Suprapubic skin (tissue), 4 donors: ENCODE measurements around the gene CSTF3. TPM values are rescaled to one million over a fixed set of nuclear protein-coding genes. Genes with fewer than 3 reads are reported as not detected.
"Not testable (repeated sequence)": the region's sequence is repeated elsewhere in the genome, so short reads cannot be mapped to it uniquely, and the experiment has no call there.

Experiments used
- DNase-seq, 2 donors: peaks; one replicate each; pipeline ENCODE4 v3.0.0-alpha.2; 2019; ENCODE audit warnings: low spot score in 2 of 2
- H3K27ac ChIP-seq: fragments of 200-600 bp; sonication (generic); one replicate; pipeline ENCODE4 v1.5.1; 2019
- H3K27me3 ChIP-seq: fragments of 200-600 bp; sonication (generic); one replicate; pipeline ENCODE4 v1.5.1; 2019
- H3K36me3 ChIP-seq: fragments of 200-600 bp; sonication (generic); one replicate; pipeline ENCODE4 v1.5.1; 2019
- H3K4me1 ChIP-seq: fragments of 200-600 bp; sonication (generic); one replicate; pipeline ENCODE4 v1.5.1; 2019
- H3K4me3 ChIP-seq: fragments of 200-600 bp; sonication (generic); one replicate; pipeline ENCODE4 v1.5.1; 2019; ENCODE audit warnings: mild to moderate bottlenecking
- H3K9me3 ChIP-seq: fragments of 200-600 bp; sonication (generic); one replicate; pipeline ENCODE4 v1.5.1; 2019
- CTCF ChIP-seq, 2 donors: fragments of 200-600 bp in 1 of 2; fragments of 450-650 bp in 1 of 2; sonication (generic) in 1 of 2; IDR thresholded peaks; one replicate each; pipeline ENCODE4 v1.5.1; 2016 to 2019; ENCODE audit warnings: antibody characterized with exemption in 2 of 2, mild to moderate bottlenecking in 1 of 2, moderate library complexity in 1 of 2
- EP300 ChIP-seq: sonication (generic); formaldehyde crosslinking; IDR thresholded peaks from one replicate; pipeline ENCODE4 v1.6.1; 2017; ENCODE audit warnings: antibody characterized with exemption
- POLR2A ChIP-seq, 2 donors: fragments of 450-650 bp; IDR thresholded peaks; one replicate each; pipeline ENCODE4 v1.6.1; 2017; ENCODE audit warnings: antibody characterized with exemption in 2 of 2, mild to moderate bottlenecking in 2 of 2, moderate library complexity in 2 of 2
- POLR2AphosphoS5 ChIP-seq, 3 donors: sonication (generic); formaldehyde crosslinking; IDR thresholded peaks; one replicate each; pipeline ENCODE4 v1.6.1; 2017; ENCODE audit warnings: antibody characterized with exemption in 3 of 3
- WGBS: methylation state at CpG from one replicate; pipeline ENCODE4 v1.1.5; 2018; 5-methylcytosine and 5-hydroxymethylcytosine counted together
- total RNA-seq, 4 donors: library from RNA; depleted of rRNA; stranded (reverse); fragments of >200 nt; gene quantifications; one replicate each; pipeline ENCODE4 v1.1.0, GENCODE V29; 2016

CSTF3 gene
- total RNA-seq, 4 donors from 2014 or later = 10.8 to 23.3 (median 12.4) TPM

- DNase-seq = no peak
- whole genome bisulfite sequencing = 67% methylated on average over 1 of the region's 3 CpGs
- Histone ChIP-seq H3K36me3 (no peaks in the 10 kb centered on the region), H3K9me3 (no peaks in the 10 kb centered on the region), H3K27me3 (no peaks in the 10 kb centered on the region), H3K4me3 (no peak overlapping the region), H3K4me1 (no peaks in the 10 kb centered on the region), H3K27ac (no peak overlapping the region)
- TF ChIP-seq POLR2A (IDR thresholded peaks at IDR 0.05) (no peak), POLR2AphosphoS5 (IDR thresholded peaks at IDR 0.05) (no peak), CTCF (IDR thresholded peaks at IDR 0.05) (no peak), EP300 (no peak)
Measured at GRCh38 chr11:33182246-33182878, 21.1 kb upstream of the CSTF3 start.

- Histone ChIP-seq H3K4me1 (no peaks in the 10 kb centered on the region), H3K9me3 (no peaks in the 10 kb centered on the region), H3K27me3 (no peaks in the 10 kb centered on the region), H3K4me3 (no peak overlapping the region), H3K36me3 (no peaks in the 10 kb centered on the region), H3K27ac (no peak overlapping the region)
- DNase-seq = no peak
- 64% methylated on average over 3 of the region's 3 CpGs for WGBS
- TF ChIP-seq CTCF (IDR thresholded peaks at IDR 0.05) (no peak), POLR2AphosphoS5 (IDR thresholded peaks at IDR 0.05) (no peak), EP300 (no peak), POLR2A (IDR thresholded peaks at IDR 0.05) (no peak)
Measured at GRCh38 chr11:33179348-33179803, 18.1 kb upstream of the CSTF3 start.

DNA sequence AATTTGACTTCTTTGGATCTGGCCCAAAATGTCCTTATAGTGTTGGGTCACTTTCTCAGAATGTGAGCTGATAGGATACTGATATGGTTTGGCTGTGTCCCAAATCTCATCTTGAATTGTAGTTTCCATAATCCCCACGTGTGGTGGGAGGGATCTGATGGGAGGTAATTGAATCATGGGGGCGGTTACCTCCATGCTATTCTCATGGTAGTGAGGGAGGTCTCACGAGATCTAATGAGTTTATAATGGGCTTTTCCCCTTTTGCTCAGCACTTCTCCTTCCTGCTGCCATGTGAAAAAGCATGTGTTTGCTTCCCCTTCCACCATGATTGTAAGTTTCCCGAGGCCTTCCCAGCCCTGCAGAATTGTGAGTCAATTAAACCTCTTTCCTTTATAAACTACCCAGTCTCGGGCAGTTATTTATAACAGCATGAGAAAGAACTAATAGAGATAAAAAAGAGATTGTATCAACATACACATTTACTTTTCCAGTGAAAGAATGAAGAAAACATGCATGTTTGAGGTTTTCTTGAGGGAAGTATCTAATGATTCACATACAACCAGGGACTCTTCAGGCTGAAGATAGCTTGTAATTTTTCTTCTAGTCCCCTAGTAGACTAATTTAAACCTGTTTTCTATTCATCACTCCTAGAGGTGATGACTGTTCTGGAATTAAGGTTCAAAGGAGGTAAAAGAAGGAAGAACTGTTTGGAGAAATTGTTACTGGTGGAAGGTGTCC is 17.3 kb upstream of the CSTF3 start:
- Histone ChIP-seq H3K9me3 (no peaks in the 10 kb centered on the region), H3K27me3 (no peaks in the 10 kb centered on the region), H3K4me3 (no peak overlapping the region), H3K4me1 (no peaks in the 10 kb centered on the region), H3K27ac (no peak overlapping the region), H3K36me3 (no peaks in the 10 kb centered on the region)
- WGBS = 64% methylated on average over 5 of the region's 5 CpGs
- TF ChIP-seq CTCF (IDR thresholded peaks at IDR 0.05) (no peak), POLR2AphosphoS5 (IDR thresholded peaks at IDR 0.05) (no peak), EP300 (no peak), POLR2A (IDR thresholded peaks at IDR 0.05) (no peak)
- no peak for DNase-seq

DNA sequence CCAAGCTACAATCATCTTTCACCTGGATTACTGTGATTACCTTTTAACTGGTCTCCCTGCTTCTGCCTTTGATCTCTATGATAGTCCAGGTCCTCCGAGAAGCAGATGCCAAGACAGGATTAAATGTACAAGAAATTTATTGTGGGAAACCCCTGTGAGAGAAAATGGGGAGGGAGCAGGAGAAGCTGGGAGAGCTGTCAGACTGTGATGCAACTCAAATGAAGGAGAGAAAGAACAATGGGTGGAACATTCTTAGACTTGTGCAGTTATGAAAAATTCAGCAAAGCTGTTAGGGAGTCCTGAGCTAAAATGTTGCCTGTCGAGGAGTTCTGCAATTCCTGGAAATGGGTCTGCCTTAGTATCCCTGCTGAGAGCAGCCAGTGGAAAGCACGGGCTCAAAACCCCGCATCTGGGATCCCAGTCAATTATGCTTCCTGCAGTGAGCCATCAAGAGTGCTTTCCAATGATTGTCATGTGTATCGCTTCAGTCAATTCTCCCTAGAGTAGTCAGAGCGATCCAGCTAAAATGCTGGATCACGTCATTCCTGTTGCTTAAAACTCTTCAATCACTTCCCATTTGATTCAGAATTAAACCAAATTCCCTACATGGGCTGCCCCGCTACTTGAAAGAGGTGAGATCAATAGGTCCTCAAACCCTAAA is 16.5 kb upstream of the CSTF3 start:
- WGBS = 73% methylated on average over 8 of the region's 8 CpGs
- H3K4me1 ChIP-seq = no peaks in the 10 kb centered on the region
- H3K27me3 ChIP-seq = no peaks in the 10 kb centered on the region
- H3K27ac ChIP-seq = no peak overlapping the region
- no peak for TF ChIP-seq EP300
- no peak for TF ChIP-seq POLR2AphosphoS5 (IDR thresholded peaks at IDR 0.05)
- no peak for TF ChIP-seq POLR2A (IDR thresholded peaks at IDR 0.05)
- no peak for TF ChIP-seq CTCF (IDR thresholded peaks at IDR 0.05)
- H3K4me3 ChIP-seq = no peak overlapping the region
- no peaks in the 10 kb centered on the region for H3K9me3 ChIP-seq
- no peaks in the 10 kb centered on the region for H3K36me3 ChIP-seq
- DNase-seq = no peak

DNA sequence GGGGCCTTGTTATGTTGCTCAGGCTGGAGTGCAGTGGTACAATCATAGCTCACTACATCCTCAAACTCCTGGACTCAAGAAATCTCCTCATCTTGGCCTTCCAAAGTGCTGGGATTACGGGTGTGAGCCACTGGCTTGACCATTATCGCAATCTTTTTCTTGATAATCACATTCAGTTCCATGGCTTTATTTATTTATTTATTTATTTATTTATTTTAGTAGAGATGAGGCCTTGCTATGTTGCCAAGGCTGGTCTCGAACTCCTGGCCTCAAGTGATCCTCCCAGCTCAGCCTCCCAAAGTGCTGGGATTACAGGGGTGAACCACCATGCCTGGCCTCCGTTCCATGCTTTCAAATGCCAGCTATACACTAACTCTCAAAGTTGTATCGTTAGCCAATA is 15.5 kb upstream of the CSTF3 start:
- DNase-seq, H3K36me3 ChIP-seq: not testable (repeated sequence)

More for the DNA sequence above, 15.5 kb upstream of the CSTF3 start:
- H3K9me3 ChIP-seq, H3K4me1 ChIP-seq, H3K4me3 ChIP-seq, H3K27me3 ChIP-seq, H3K27ac ChIP-seq: not testable (repeated sequence)
- WGBS = 97% methylated on average over 5 of the region's 5 CpGs
